KOPT-K1 (cell line): ENCODE data around the gene ZBTB4.
A peak's percentile ranks its signal among the peaks of the same experiment; 100 is the strongest.

Experiments
- H3K27ac ChIP-seq: fragments of 200-600 bp; sonication (generic); 2 replicates; pipeline ENCODE4 v1.5.1; 2016; ENCODE audit warnings: antibody characterized with exemption, mild to moderate bottlenecking, low read depth, low read length; ENCODE audit not compliant: poor library complexity, severe bottlenecking
- H3K36me3 ChIP-seq: fragments of 200-600 bp; sonication (generic); 2 replicates; pipeline ENCODE4 v1.5.1; 2017; ENCODE audit warnings: antibody characterized with exemption, mild to moderate bottlenecking, low read length, moderate library complexity; ENCODE audit not compliant: insufficient read depth
- H3K9me3 ChIP-seq: fragments of 200-600 bp; sonication (generic); 2 replicates; pipeline ENCODE4 v1.5.1; 2017; ENCODE audit warnings: antibody characterized with exemption, low read length, mild to moderate bottlenecking; ENCODE audit not compliant: insufficient read depth, poor library complexity, severe bottlenecking

Gene ZBTB4

GRCh38 chr17:7443499-7444485 lies 35.6 kb downstream of the ZBTB4 start:
- Histone ChIP-seq H3K9me3 (no peaks in the 10 kb centered on the region), H3K36me3 (no peaks in the 10 kb centered on the region), H3K27ac (no peak overlapping the region)

GRCh38 chr17:7442142-7442541 lies 37.3 kb downstream of the ZBTB4 start:
- Histone ChIP-seq H3K27ac (no peak overlapping the region), H3K36me3 (no peaks in the 10 kb centered on the region), H3K9me3 (no peaks in the 10 kb centered on the region)

DNA sequence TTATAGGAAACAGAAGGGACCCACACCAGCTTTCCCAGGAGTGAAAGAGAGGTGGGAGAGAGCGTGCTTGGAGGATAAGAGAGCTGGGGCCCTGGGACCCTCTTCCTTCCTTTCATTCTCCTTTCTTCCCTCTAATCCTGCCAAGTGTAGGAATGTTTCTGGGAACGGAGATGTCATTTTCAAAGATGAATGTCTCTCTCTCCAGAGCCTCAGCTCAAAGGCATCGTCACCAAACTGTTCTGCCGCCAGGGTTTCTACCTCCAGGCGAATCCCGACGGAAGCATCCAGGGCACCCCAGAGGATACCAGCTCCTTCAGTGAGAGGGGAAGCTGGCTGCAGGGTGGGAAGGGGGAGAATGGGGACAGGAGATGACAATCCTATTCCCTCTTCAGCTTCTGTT lies 38.2 kb downstream of the ZBTB4 start:
- Histone ChIP-seq H3K9me3 (no peaks in the 10 kb centered on the region), H3K36me3 (no peaks in the 10 kb centered on the region), H3K27ac (no peak overlapping the region)

- no peaks in the 10 kb centered on the region for H3K36me3 ChIP-seq
- H3K27ac ChIP-seq: no peak overlapping the region
- H3K9me3 ChIP-seq: no peaks in the 10 kb centered on the region
These were observed 38.6 kb downstream of the ZBTB4 start for GRCh38 chr17:7440834-7441195.

GRCh38 chr17:7440113-7440833 lies 39.2 kb downstream of the ZBTB4 start:
- no peaks in the 10 kb centered on the region for H3K36me3 ChIP-seq
- H3K27ac ChIP-seq: no peak overlapping the region

DNA sequence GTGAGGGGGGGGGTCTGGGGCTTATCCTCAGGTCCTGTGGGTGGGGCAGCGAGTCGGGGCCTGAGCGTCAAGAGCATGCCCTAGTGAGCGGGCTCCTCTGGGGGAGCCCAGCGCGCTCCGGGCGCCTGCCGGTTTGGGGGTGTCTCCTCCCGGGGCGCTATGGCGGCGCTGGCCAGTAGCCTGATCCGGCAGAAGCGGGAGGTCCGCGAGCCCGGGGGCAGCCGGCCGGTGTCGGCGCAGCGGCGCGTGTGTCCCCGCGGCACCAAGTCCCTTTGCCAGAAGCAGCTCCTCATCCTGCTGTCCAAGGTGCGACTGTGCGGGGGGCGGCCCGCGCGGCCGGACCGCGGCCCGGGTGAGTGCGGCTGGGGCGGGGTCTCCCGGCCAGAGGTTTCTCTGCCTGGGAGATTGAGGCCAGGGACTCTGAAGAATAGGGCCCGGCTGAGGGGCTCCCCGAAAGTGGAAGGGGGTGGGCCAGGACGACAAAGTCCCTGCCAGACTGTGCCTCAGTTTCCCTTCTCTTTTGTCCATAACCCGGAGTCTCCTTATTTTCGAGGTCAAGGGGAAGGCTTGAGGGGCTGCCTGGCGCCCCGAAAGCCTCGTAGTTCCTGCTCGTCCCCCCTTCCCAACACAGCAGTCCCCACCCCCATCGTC lies 39.8 kb downstream of the ZBTB4 start, which contains the start of gene FGF11:
Gene FGF11, plus strand, starts transcription at position 51 of the 651 bp plus-strand sequence. Its CDS starts 109 bp downstream, at position 160.
- no peaks in the 10 kb centered on the region for H3K9me3 ChIP-seq
- no peaks in the 10 kb centered on the region for H3K36me3 ChIP-seq
- no peak within 1 kb of the TSS for H3K27ac ChIP-seq

More at GRCh38 chr17:7440113-7440833, 39.2 kb downstream of the ZBTB4 start:
- no peaks in the 10 kb centered on the region for H3K9me3 ChIP-seq

- H3K27ac ChIP-seq: no peak overlapping the region
These were observed 40.6 kb downstream of the ZBTB4 start for GRCh38 chr17:7438656-7439460.

GRCh38 chr17:7437950-7438614 lies 41.3 kb downstream of the ZBTB4 start:
- Histone ChIP-seq H3K9me3 (no peaks in the 10 kb centered on the region), H3K36me3 (no peaks in the 10 kb centered on the region), H3K27ac (no peak overlapping the region)

More at GRCh38 chr17:7438656-7439460, 40.6 kb downstream of the ZBTB4 start:
- H3K36me3 ChIP-seq: no peaks in the 10 kb centered on the region
- H3K9me3 ChIP-seq: no peaks in the 10 kb centered on the region

DNA sequence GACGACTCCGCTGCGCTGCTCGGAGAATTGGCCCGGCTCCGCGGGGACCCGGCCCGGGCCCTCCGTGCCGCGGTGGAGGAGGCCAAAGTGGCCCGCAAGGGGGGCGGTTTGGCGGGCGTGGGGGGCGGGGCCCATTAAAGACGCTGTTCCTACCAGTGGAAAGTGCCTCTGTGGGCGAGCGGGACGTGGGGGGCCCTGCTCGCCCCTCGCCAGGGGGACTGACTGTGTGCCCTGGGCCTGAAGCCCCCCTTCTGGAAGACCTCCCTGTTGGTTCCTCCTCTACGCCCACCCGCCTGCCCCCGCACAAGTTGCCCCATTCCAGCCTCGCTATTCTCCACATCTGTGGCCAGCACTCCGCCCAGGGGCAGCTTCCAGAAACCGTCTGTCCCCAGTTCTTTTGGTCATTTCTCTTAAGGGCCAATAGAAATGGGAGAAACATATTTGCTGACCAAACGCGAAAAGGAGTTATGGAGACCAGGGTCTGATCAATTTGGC lies 42.0 kb downstream of the ZBTB4 start:
- Histone ChIP-seq H3K27ac (no peak overlapping the region), H3K9me3 (no peaks in the 10 kb centered on the region), H3K36me3 (no peaks in the 10 kb centered on the region)

GRCh38 chr17:7436556-7437368 lies 42.7 kb downstream of the ZBTB4 start:
- no peaks in the 10 kb centered on the region for H3K9me3 ChIP-seq
- H3K27ac ChIP-seq: peak overlapping the region; percentile 66
- no peaks in the 10 kb centered on the region for H3K36me3 ChIP-seq

DNA sequence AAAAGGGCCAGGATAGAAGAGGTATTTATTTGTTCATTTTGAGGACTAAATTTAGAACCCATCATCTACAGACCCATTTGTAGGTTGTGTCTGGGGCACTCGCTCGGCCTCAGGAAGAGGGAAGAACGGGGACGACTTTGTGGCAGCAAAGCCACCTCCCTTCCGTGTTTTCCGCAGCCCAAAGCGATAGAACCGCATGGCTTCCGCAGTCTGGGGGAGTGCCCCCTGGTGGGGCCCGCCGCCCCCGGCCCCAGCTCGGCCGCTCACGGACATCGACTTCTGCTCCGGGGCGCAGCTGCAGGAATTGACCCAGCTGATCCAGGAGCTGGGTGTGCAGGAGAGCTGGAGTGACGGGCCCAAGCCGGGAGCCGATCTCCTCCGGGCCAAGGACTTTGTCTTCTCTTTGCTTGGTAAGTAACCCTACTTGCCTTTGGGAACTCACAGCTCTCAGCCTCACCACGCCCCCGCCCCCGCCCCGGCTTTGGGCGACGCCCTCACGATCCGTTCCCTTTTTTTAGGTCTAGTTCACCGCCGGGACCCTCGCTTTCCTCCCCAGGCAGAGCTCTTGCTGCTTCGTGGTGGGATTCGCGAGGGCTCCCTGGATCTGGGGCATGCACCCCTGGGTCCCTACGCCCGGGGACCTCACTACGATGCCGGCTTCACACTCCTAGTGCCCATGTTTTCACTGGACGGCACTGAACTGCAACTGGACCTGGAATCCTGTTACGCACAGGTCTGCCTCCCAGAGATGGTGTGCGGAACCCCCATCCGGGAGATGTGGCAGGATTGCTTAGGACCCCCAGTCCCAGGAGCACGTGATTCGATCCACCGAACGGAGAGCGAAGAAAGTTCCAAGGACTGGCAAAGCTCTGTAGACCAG lies 43.5 kb downstream of the ZBTB4 start:
- Histone ChIP-seq H3K9me3 (no peaks in the 10 kb centered on the region), H3K36me3 (no peaks in the 10 kb centered on the region), H3K27ac (peak overlapping the region; percentile 66)

DNA sequence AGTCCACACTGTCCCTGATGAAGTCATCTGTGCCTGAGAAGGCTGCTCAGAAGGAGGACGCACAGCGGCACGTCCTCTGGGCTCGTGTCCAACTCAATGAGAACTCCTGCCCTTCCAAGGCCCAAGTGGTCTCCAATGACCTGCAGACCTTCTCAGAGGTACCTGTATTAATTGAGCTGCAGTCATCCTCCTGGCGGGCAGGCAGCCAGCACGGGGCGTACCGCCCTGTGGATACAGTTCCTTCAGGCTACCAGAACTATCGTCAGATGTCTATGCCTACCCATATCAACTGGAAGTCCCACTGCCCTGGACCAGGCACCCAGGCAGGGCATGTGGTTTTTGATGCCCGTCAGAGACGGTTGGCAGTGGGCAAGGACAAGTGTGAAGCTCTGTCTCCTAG lies 47.1 kb downstream of the ZBTB4 start:
- Histone ChIP-seq H3K9me3 (no peaks in the 10 kb centered on the region), H3K36me3 (no peaks in the 10 kb centered on the region), H3K27ac (no peak overlapping the region)
